ENCODE data around the gene METTL14.

The METTL14 gene

DNA sequence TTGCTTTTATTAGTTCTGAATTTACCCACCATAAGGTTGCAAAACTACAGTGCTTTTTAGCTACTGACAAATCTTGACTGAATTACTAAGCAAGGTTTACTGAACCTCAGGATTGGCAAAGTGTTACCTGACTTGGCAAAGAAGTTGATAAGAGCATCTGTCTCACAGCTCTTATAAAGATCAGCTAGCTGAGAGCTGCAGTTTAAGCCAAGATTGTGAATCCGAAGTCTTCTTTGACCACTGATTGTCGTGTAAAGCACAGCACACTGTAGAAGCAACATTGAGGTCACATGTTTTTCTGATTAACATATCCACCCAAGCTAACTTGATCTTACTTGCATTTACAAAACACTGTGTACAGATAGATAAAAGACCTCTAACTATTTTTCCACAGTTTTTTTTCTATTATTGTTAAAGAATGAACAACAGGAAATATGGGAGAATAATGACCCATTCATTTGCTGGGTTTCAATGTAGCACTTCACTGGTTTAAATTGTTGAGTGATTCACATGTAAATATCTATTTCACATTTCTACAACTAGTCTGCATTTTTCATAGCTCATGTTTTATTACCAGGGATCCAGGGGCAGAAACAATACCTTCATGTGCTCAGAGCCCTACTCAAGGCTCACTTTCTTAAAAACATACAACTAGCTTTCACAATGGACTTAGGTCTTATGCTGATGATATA, 54.0 kb downstream of the METTL14 start:
- Histone ChIP-seq H3K4me1 (ENCODE audit: control insufficient read depth, insufficient read depth, low read length) (peaks cover 32% of the 10 kb centered on the region), H3K27ac (ENCODE audit: low read depth, low read length) (peak overlapping the region; percentile 74), H3K36me3 (ENCODE audit: control insufficient read depth, insufficient read depth, low read length) (no peaks in the 10 kb centered on the region), H3K4me3 (ENCODE audit: low read length) (no peak overlapping the region), H3K27me3 (ENCODE audit: control insufficient read depth, insufficient read depth, low read length) (no peaks in the 10 kb centered on the region), H3K9ac (ENCODE audit: low read length) (no peak overlapping the region)

DNA sequence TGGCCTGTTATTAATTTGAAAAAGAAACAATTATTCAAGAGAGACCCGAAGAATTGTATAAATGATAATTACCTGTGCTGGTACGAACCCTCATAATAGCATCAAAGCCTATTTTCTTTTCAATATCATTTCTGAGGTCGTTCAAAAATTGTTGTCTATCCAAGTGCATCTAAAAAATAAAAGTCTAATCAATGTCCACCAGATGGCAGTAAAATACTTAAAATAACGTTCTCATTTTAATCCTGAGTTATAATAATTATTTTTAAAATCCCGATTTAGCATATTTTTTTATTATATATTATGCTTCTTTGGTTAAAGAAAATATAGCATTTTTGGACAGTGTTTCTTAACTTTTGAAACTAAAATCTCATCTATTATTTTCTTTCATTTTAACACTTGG, 55.7 kb downstream of the METTL14 start:
- peak overlapping the region; percentile 74 for H3K27ac ChIP-seq (ENCODE audit: low read depth, low read length)
- H3K36me3 ChIP-seq (ENCODE audit: control insufficient read depth, insufficient read depth, low read length) = no peaks in the 10 kb centered on the region
- H3K4me3 ChIP-seq (ENCODE audit: low read length) = no peak overlapping the region

DNA sequence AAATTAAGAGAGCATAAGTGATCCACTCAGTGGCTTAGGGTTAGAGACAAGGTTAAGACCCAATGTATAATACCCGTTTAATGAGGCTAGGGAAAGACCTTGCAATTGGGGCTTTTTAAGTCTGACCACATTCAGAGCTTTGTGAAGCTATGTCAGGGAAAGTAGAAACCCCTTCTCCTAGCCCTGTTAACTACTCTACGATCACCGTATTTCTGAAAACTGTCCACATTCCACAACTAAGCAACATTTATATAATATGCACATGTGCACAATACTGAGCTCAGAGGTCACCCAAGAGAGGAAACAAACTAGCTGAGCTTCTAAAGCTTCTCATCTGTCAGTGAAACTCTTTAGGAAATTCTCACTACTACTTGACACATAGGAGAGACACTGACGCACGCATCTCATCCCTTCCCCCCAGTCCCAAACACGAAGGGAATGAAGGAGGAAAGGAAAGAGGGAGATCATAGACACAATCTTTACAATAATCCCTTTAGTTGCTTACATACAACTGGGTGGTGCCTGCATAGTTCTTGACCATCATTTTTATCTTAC, 56.2 kb downstream of the METTL14 start:
- peak overlapping the region; percentile 71 for H3K27ac ChIP-seq (ENCODE audit: low read depth, low read length)
- no peaks in the 10 kb centered on the region for H3K27me3 ChIP-seq (ENCODE audit: control insufficient read depth, insufficient read depth, low read length)
- peaks cover 37% of the 10 kb centered on the region for H3K4me1 ChIP-seq (ENCODE audit: control insufficient read depth, insufficient read depth, low read length)
- no peak overlapping the region for H3K9ac ChIP-seq (ENCODE audit: low read length)
- no peaks in the 10 kb centered on the region for H3K36me3 ChIP-seq (ENCODE audit: control insufficient read depth, insufficient read depth, low read length)
- H3K4me3 ChIP-seq (ENCODE audit: low read length) = no peak overlapping the region

More for the DNA sequence above, 55.7 kb downstream of the METTL14 start:
- no peak overlapping the region for H3K9ac ChIP-seq (ENCODE audit: low read length)
- H3K4me1 ChIP-seq (ENCODE audit: control insufficient read depth, insufficient read depth, low read length) = peaks cover 35% of the 10 kb centered on the region
- H3K27me3 ChIP-seq (ENCODE audit: control insufficient read depth, insufficient read depth, low read length) = no peaks in the 10 kb centered on the region

DNA sequence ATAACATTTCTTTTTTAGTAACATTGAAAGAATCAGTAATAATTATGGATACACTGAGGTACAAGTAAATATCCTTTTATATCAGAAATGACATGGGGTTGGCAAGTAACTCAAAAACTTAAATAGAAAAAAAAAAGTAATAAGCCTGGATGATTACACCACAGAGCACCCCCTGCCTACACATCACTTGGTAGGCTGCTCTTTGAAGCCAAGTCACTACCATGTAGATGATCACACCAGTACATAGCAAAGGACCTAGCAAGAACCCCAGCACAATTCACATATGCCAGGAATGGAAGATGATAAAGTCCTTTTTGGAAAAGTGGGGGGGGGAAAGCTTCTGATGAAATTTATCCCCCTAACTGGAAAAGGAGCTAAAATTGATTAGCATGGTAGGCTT, 56.9 kb downstream of the METTL14 start:
- Histone ChIP-seq H3K27me3 (ENCODE audit: control insufficient read depth, insufficient read depth, low read length) (no peaks in the 10 kb centered on the region), H3K27ac (ENCODE audit: low read depth, low read length) (peak overlapping the region; percentile 71), H3K36me3 (ENCODE audit: control insufficient read depth, insufficient read depth, low read length) (no peaks in the 10 kb centered on the region), H3K4me1 (ENCODE audit: control insufficient read depth, insufficient read depth, low read length) (peaks cover 38% of the 10 kb centered on the region), H3K9ac (ENCODE audit: low read length) (no peak overlapping the region), H3K4me3 (ENCODE audit: low read length) (no peak overlapping the region)

DNA sequence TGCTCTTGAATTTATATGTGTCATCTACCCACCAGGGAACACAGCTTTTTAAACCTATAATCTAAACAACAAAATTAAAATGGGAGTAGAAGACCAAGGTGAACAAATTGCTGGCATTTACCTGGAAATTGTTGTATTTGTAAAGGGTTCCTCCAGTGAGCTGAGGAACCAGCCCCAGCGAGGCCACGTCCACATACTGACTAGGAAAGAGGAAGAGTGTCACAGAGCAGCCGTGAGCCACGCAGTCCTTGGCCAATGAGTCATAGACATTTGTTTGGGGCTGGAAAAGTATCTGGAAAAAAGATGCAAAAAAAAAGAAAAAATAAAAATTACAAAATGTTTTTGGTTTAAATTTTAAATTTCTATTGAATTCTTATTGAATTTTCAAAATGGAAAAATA, 58.7 kb downstream of the METTL14 start:
- Histone ChIP-seq H3K36me3 (ENCODE audit: control insufficient read depth, insufficient read depth, low read length) (no peaks in the 10 kb centered on the region), H3K27ac (ENCODE audit: low read depth, low read length) (peak overlapping the region; percentile 21), H3K9ac (ENCODE audit: low read length) (no peak overlapping the region), H3K4me1 (ENCODE audit: control insufficient read depth, insufficient read depth, low read length) (peaks cover 38% of the 10 kb centered on the region), H3K27me3 (ENCODE audit: control insufficient read depth, insufficient read depth, low read length) (no peaks in the 10 kb centered on the region), H3K4me3 (ENCODE audit: low read length) (no peak overlapping the region)

DNA sequence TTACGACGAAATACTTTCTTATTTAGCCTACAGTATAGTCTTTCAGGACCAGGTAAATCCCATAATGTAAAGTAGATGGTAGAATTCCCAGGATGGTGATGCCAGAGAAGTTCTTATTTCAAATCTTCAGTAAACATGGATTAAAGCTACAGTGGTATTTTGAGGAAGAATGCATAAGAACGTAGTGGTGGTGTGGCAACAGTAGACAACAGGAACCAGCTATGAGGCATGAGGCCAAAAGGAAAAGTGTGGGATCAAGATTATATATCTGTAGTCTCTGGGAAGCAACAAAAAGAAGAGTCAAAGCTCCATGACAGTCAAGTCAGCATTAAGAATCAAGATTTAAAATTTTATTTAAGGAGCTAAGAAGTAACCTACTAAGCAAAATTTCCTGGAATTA, 60.2 kb downstream of the METTL14 start:
- H3K36me3 ChIP-seq (ENCODE audit: control insufficient read depth, insufficient read depth, low read length) = no peaks in the 10 kb centered on the region
- peaks cover 38% of the 10 kb centered on the region for H3K4me1 ChIP-seq (ENCODE audit: control insufficient read depth, insufficient read depth, low read length)
- no peak overlapping the region for H3K4me3 ChIP-seq (ENCODE audit: low read length)
- peak overlapping the region; percentile 78 for H3K27ac ChIP-seq (ENCODE audit: low read depth, low read length)
- no peaks in the 10 kb centered on the region for H3K27me3 ChIP-seq (ENCODE audit: control insufficient read depth, insufficient read depth, low read length)
- H3K9ac ChIP-seq (ENCODE audit: low read length) = no peak overlapping the region

DNA sequence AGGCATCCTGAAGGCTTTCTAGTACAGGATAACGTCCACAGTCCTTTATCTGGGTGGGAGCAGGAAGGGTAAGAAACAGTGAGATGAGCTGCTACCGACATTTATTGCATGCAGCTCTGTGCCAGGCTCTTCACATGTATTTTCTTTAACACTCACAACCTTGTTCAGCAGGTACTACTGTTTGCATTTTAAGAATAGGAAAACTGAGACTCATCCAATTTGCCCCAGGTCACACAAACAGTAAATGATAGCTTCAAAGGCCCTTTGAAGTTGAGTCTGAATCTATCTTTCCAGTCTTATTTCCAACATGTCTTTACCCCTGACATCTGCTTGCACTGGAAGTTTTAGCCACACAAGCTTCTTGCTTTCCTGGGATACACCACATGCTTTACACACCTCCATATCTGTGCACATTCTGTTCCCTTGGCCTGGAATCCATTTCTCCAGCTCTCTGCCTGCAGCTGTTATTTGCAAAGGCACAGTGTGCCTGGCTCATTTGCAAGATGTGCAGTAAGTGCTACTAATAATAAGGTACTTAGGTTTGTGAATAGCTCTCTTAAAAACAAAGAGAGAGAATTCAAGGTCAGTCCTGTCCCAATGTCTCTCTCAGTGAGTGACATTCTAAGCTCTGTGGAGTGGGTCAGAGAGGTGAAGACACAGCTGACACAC, 61.2 kb downstream of the METTL14 start:
- Histone ChIP-seq H3K9ac (ENCODE audit: low read length) (no peak overlapping the region), H3K4me3 (ENCODE audit: low read length) (no peak overlapping the region), H3K36me3 (ENCODE audit: control insufficient read depth, insufficient read depth, low read length) (no peaks in the 10 kb centered on the region), H3K27me3 (ENCODE audit: control insufficient read depth, insufficient read depth, low read length) (no peaks in the 10 kb centered on the region), H3K27ac (ENCODE audit: low read depth, low read length) (peak overlapping the region; percentile 78), H3K4me1 (ENCODE audit: control insufficient read depth, insufficient read depth, low read length) (peaks cover 35% of the 10 kb centered on the region)

DNA sequence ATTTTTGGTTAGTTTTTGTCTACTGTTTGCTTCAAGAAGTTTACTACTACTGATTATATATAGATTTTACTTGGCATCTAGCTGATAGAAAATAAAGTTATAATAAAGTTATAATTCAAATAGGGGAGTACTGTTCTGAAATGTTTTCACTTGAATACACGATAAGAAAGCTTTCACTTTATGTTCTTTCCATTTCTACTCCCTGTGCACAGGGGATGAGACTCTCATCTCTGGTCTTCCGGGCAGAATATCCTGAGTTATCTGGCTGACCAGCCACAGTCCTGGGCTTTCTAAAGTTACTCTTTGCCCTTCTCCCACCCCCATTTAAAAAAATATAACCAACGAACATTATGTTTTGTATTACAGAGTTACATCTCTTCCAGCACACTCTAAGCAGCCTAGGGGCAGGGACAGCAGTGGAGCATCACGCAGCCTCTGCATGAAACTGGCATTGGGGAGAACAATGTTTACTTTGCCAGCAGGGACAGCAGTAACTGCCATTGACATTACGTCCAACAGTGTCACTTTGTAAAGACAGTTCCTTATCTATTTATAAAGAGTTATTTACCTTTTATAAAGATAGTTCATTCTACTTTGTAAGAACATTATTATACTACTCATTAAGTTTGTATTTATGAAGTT, 64.3 kb downstream of the METTL14 start:
- Histone ChIP-seq H3K9ac (ENCODE audit: low read length) (no peak overlapping the region), H3K27ac (ENCODE audit: low read depth, low read length) (peak overlapping the region; percentile 81), H3K4me3 (ENCODE audit: low read length) (peak overlapping the region; percentile 13)

DNA sequence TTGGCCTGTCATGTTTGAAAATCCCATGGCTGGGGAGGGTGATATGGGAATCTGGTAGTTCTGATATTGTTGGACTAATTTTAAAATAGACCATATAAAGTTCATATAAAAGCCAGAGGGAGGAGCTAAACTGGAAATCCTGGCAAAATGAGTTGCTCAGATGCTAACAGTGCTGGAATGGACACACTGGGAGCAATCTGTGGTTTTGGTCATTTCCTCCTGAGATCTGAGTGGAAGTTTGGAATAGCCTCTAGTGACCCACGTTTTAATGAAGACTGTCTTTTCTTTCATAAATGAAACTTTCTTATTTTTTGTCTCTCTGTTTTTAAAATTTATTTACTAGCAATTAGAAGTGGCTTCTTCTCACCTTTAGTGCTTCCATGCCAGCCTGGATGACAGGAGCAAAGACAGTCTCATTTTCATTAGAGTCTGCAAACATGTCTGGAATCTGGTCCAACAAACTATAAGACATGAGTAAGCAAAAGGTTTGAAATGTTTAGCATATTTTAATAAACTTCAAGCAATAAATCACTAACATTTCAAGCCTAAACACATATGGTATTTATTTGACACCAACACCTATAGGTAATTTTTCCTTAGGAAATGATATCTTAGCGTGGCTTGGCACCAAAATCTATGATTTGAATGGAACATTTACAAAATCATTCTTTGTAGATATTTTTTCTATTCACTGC, 66.6 kb downstream of the METTL14 start:
- H3K36me3 ChIP-seq (ENCODE audit: control insufficient read depth, insufficient read depth, low read length) = no peaks in the 10 kb centered on the region

More for the DNA sequence above, 64.3 kb downstream of the METTL14 start:
- H3K27me3 ChIP-seq (ENCODE audit: control insufficient read depth, insufficient read depth, low read length) = no peaks in the 10 kb centered on the region
- no peaks in the 10 kb centered on the region for H3K36me3 ChIP-seq (ENCODE audit: control insufficient read depth, insufficient read depth, low read length)
- peaks cover 41% of the 10 kb centered on the region for H3K4me1 ChIP-seq (ENCODE audit: control insufficient read depth, insufficient read depth, low read length)

DNA sequence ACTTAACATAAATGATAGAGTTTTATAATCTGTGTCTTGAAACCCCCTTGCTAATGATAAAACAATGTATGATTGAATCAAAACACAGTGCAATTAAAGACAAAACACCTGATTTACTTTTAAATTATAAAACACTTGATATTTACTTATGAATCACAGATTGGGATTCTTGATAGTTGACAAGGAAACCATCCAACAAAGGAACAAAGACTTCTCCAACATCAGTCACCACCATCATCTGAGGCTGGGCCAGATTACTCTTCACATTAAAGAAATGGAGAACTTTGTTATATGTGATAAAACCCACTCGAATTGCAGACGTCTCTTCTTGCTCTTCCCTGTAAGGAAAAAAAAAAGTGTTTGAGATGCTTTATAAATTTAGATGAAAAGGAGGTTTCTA, 67.4 kb downstream of the METTL14 start:
- peak overlapping the region; percentile 43 for H3K27ac ChIP-seq (ENCODE audit: low read depth, low read length)
- H3K36me3 ChIP-seq (ENCODE audit: control insufficient read depth, insufficient read depth, low read length) = no peaks in the 10 kb centered on the region
- H3K4me3 ChIP-seq (ENCODE audit: low read length) = no peak overlapping the region
- no peaks in the 10 kb centered on the region for H3K27me3 ChIP-seq (ENCODE audit: control insufficient read depth, insufficient read depth, low read length)
- peaks cover 43% of the 10 kb centered on the region for H3K4me1 ChIP-seq (ENCODE audit: control insufficient read depth, insufficient read depth, low read length)
- no peak overlapping the region for H3K9ac ChIP-seq (ENCODE audit: low read length)

More for the DNA sequence above, 66.6 kb downstream of the METTL14 start:
- Histone ChIP-seq H3K4me3 (ENCODE audit: low read length) (no peak overlapping the region), H3K27me3 (ENCODE audit: control insufficient read depth, insufficient read depth, low read length) (no peaks in the 10 kb centered on the region), H3K27ac (ENCODE audit: low read depth, low read length) (peak overlapping the region; percentile 17), H3K4me1 (ENCODE audit: control insufficient read depth, insufficient read depth, low read length) (peaks cover 40% of the 10 kb centered on the region), H3K9ac (ENCODE audit: low read length) (no peak overlapping the region)

DNA sequence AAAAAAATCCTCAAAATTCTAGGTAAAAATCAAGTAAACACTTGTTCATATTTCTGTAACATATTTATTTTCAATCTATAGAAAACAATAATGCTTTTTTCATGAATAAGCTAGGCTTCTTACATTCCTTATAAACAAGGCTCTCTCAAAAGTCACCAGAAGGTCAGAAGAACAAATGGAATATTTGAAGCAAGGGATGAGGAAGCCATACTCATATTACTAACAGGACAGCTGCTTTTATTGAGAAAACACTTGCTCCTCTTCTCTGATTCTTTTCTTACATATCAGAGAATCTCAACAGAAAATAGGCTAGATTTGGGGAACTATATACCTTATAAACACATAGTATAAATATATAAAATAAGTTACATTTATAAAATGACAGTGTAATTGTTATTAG, 67.9 kb downstream of the METTL14 start:
- H3K27me3 ChIP-seq (ENCODE audit: control insufficient read depth, insufficient read depth, low read length) = no peaks in the 10 kb centered on the region
- no peaks in the 10 kb centered on the region for H3K36me3 ChIP-seq (ENCODE audit: control insufficient read depth, insufficient read depth, low read length)
- no peak overlapping the region for H3K9ac ChIP-seq (ENCODE audit: low read length)
- H3K27ac ChIP-seq (ENCODE audit: low read depth, low read length) = peak overlapping the region; percentile 43
- no peak overlapping the region for H3K4me3 ChIP-seq (ENCODE audit: low read length)
- peaks cover 47% of the 10 kb centered on the region for H3K4me1 ChIP-seq (ENCODE audit: control insufficient read depth, insufficient read depth, low read length)

DNA sequence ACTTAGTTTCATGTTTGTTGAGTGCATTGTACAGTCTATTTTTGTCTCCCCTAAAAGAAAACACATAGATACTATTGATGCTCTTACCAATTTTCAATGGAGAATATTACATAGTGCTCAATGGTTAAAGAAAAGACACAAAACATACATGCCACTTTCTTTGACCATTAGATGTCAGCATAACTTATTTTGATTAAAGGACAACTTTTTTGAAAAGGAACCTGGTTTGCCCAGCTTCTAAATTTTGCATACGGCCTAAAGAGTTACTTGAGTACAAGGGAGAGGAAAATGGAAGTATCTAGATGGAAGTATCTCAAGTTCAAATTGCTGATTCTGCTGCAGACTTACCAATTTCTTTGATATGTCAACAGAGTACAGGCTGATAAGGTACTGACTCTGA, 68.5 kb downstream of the METTL14 start:
- H3K36me3 ChIP-seq (ENCODE audit: control insufficient read depth, insufficient read depth, low read length) = no peaks in the 10 kb centered on the region
- no peak overlapping the region for H3K9ac ChIP-seq (ENCODE audit: low read length)
- H3K27ac ChIP-seq (ENCODE audit: low read depth, low read length) = peak overlapping the region; percentile 84
- H3K27me3 ChIP-seq (ENCODE audit: control insufficient read depth, insufficient read depth, low read length) = no peaks in the 10 kb centered on the region
- no peak overlapping the region for H3K4me3 ChIP-seq (ENCODE audit: low read length)
- peaks cover 47% of the 10 kb centered on the region for H3K4me1 ChIP-seq (ENCODE audit: control insufficient read depth, insufficient read depth, low read length)
